Glomerular endothelial cell (primary cell): ENCODE data around the gene PIK3IP1. TPM values are rescaled to one million over a fixed set of nuclear protein-coding genes. Genes with fewer than 3 reads are reported as not detected.

Experiments used
- DNase-seq: peaks from one replicate; pipeline ENCODE4 v3.0.0-alpha.2; 2011; ENCODE audit warnings: low read depth, low spot score; ENCODE audit errors: extremely low read depth
- total RNA-seq: library from RNA; depleted of rRNA; stranded (reverse); fragments of >200 nt; gene quantifications from 2 replicates; pipeline ENCODE4 v1.2.3, GENCODE V29; 2015

The PIK3IP1 gene
- total RNA-seq, 1 donor from 2014 or later: 26.5 TPM

- peak; percentile 64 for DNase-seq
These were observed 21.3 kb upstream of the PIK3IP1 start for GRCh38 chr22:31313366-31314147.

- no peak for DNase-seq
These were observed 15.9 kb upstream of the PIK3IP1 start for GRCh38 chr22:31308181-31308580.

DNA sequence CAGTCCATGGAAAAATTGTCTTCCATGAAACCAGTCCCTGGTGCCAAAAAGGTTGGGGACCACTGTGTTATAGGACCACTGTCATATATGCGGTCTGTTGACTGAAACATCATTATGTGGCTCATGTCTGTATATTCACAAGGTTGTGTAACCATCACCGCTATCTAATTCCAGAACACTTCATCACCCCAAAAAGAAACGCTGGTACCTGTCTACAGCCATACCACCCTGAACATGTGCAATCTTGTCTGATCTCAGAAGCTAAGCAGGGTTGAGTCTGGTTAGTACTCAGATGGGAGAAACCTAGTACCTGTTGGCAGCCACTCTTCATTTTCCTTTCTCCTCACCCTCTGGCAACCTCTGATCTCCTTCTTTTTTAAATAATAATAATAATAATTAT is 12.9 kb upstream of the PIK3IP1 start:
- no peak for DNase-seq

GRCh38 chr22:31302537-31302936 is 10.2 kb upstream of the PIK3IP1 start:
- no peak for DNase-seq

DNA sequence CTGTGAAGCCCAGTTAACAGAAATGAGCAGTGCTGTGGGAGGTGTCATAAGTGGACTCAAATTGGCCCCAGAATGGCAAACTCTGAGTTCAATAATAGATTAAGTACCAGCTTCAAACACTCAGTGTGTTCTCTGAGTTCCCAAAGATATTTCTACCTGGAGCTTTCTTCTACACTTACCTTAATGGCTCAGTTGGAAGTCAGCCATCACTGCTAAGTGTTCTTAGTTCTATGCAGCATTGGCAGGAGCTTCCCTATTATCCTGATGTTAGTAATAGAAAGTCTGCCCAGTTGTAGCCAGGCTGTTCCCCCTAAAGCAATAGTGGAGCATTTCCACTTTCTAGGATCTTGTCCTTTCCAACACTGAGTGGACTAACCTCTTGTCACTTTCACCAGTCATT is 9.7 kb upstream of the PIK3IP1 start:
- no peak for DNase-seq

- DNase-seq: no peak
These were observed 8.6 kb upstream of the PIK3IP1 start for GRCh38 chr22:31300896-31301295.

GRCh38 chr22:31295831-31296657 is 3.8 kb upstream of the PIK3IP1 start:
- DNase-seq: no peak

- no peak for DNase-seq
These were observed 3.1 kb upstream of the PIK3IP1 start for GRCh38 chr22:31295360-31295759.

GRCh38 chr22:31291481-31292235 is 630 bp downstream of the PIK3IP1 start:
- no peak for DNase-seq

- DNase-seq: no peak
These were observed 1.5 kb downstream of the PIK3IP1 start for GRCh38 chr22:31290494-31291471.

DNA sequence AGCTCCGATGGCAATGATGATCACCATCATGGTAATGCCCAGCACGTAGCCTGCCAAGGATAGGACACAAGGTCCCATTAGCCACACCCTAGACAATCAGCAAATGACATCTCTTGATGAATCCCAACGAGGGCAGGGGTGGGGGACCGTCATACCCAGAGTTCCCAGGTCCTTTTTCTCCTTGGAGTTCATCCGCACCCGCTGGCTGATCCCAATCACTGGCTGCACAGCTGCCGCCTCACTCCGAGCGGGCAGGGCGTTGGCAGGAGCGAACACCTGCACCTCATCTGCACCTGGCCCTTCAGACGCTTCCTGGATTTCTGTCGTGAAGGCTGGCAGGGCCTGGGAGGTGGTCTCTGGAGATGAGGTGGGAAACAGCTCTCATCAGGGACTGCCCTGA is 2.9 kb downstream of the PIK3IP1 start:
- no peak for DNase-seq

- no peak for DNase-seq
These were observed 3.6 kb downstream of the PIK3IP1 start for GRCh38 chr22:31288496-31289240.

- DNase-seq: no peak
These were observed 4.3 kb downstream of the PIK3IP1 start for GRCh38 chr22:31287818-31288495.

DNA sequence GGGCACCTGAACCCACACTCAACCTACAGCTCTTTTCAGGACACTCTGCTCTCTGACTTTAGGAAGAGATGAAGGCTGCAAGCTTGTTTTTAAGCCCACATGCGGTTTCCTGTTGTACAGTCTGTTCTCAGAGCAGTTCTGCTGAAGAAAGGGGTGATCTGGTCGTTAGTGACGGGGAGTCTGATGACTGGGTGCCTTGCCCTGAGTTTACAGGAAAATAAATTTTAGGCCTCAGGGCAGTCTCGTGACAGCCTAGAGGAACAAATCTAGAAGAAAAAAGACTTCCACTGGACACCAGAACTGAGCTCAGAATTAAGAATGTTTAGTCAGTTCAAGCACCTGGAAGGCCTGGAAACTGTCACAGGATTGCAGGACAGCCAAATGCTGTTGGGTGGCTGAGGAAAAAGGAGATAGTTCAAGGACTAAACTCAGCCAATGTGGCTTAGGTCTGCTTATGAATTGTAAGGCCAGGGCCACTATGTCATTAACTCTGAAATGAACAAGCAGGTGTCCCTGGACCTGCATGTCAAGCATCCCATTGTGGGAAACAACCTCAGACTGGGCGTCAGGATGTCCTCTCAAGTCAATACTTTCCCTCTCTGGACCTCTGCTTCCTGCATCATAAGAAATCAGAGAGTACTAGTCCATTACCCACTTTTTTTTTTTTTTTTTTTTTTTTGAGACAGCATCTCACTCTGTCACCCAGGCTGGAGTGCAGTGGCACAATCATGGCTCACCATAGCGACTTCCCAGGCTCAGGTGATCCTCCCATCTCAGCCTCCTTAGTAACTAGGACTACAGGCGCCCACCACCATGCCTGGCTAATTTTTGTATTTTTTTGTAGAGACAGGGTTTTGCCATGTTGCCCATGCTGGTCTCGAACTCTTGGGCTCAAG is 5.7 kb downstream of the PIK3IP1 start:
- no peak for DNase-seq

GRCh38 chr22:31284281-31285155 is 7.8 kb downstream of the PIK3IP1 start:
- no peak for DNase-seq

GRCh38 chr22:31282748-31283468 is 9.4 kb downstream of the PIK3IP1 start:
- DNase-seq: no peak
